Measurements from ENCODE around the gene PARD3B. TPM values are rescaled to one million over a fixed set of nuclear protein-coding genes. Genes with fewer than 3 reads are reported as not detected.

The PARD3B gene
- total RNA-seq, 1 experiment from 2014 or later: 6.4 TPM

DNA sequence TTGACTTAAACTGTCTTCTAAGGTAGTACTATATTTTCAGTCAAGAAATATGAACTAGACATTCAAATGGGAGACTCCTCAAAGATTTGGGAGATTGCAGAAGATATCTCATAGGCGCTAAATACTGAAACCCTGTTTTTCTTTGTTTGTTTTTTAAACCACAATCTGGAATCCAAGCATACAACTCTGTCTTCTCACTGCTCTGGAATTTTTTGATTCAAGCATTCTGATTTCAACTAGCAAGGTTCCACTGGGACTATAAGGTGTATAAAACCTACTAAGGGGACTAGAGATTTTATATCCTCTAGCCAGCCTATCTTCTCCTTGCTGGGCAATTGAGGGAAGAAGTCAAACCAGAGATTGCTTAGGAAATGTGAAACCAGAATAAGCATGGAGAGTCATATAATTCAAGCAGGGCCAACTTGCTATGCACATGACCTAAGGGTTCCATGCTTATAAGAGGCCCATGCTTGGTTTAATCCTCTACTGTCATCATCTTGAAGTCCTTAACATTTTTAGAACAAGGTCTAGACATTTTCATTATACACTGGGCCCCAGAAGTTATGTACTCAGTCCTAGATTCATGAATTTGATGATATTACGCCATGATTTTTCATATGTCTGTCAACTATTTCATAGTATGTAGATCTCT, 405.5 kb downstream of the PARD3B start:
- no CpG with 5 or more reads among the region's 2 CpGs for WGBS (ENCODE audit: extremely low coverage, insufficient read length, low lambda C conversion rate)
- H2BK12ac ChIP-seq (ENCODE audit: insufficient read length, low read depth, low read length): no peak overlapping the region
- H4K91ac ChIP-seq (ENCODE audit: insufficient read length, low read depth, low read length): no peak overlapping the region
- H3K79me2 ChIP-seq (ENCODE audit: insufficient read depth, low read length): no peaks in the 10 kb centered on the region
- no peak overlapping the region for H4K5ac ChIP-seq (ENCODE audit: insufficient read length, low read depth, low read length)
- H3K56ac ChIP-seq (ENCODE audit: insufficient read length, low read depth, low read length): no peak overlapping the region
- Mint-ChIP-seq H3K4me1 (no peaks in the 10 kb centered on the region), H3K9me3 (peaks cover 0 to 2% of the 10 kb centered on the region in 2 experiments; a peak in 2 of 5 replicates), H3K27me3 (ENCODE audit: low read depth) (no peaks in the 10 kb centered on the region), H3K27ac (no peak overlapping the region), H3K36me3 (ENCODE audit: insufficient read depth in 1 of 3, low read depth in 3 of 3) (peaks cover 0 to 2% (median 0%) of the 10 kb centered on the region in 3 experiments; a peak in 2 of 7 replicates), H3K4me3 (no peak overlapping the region)
- H3K23me2 ChIP-seq (ENCODE audit: insufficient read length, low read depth, low read length, poor library complexity, severe bottlenecking): no peaks in the 10 kb centered on the region
- TF ChIP-seq, protein P1, sequence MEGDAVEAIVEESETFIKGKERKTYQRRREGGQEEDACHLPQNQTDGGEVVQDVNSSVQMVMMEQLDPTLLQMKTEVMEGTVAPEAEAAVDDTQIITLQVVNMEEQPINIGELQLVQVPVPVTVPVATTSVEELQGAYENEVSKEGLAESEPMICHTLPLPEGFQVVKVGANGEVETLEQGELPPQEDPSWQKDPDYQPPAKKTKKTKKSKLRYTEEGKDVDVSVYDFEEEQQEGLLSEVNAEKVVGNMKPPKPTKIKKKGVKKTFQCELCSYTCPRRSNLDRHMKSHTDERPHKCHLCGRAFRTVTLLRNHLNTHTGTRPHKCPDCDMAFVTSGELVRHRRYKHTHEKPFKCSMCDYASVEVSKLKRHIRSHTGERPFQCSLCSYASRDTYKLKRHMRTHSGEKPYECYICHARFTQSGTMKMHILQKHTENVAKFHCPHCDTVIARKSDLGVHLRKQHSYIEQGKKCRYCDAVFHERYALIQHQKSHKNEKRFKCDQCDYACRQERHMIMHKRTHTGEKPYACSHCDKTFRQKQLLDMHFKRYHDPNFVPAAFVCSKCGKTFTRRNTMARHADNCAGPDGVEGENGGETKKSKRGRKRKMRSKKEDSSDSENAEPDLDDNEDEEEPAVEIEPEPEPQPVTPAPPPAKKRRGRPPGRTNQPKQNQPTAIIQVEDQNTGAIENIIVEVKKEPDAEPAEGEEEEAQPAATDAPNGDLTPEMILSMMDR (conservative IDR thresholded peaks at IDR 0.05): no peak
- H3K23ac ChIP-seq (ENCODE audit: insufficient read length, low read depth, low read length): no peak overlapping the region
- H2BK5ac ChIP-seq (ENCODE audit: insufficient read length, low read length): no peak overlapping the region
- no peaks in the 10 kb centered on the region for H3K79me1 ChIP-seq (ENCODE audit: insufficient read depth, low read depth, low read length, poor library complexity, severe bottlenecking)
- no peaks in the 10 kb centered on the region for H3K9me3 ChIP-seq (ENCODE audit: control insufficient read depth, low read depth, low read length)
- H2BK20ac ChIP-seq (ENCODE audit: low read depth, low read length, poor library complexity, severe bottlenecking): no peak overlapping the region
- H2AK5ac ChIP-seq (ENCODE audit: insufficient read length, low read length): no peak overlapping the region
- no peak overlapping the region for H2BK120ac ChIP-seq (ENCODE audit: low read depth, low read length, poor library complexity, severe bottlenecking)
- H2AFZ ChIP-seq (ENCODE audit: low read length): no peak overlapping the region
- H4K20me1 ChIP-seq (ENCODE audit: control insufficient read depth, insufficient read depth, insufficient read length): no peaks in the 10 kb centered on the region
- no peak for DNase-seq
- H3K4me2 ChIP-seq (ENCODE audit: insufficient read depth, insufficient read length, low read length): no peak overlapping the region
- no peak overlapping the region for H2BK15ac ChIP-seq (ENCODE audit: low read depth, low read length)
- H3K27ac ChIP-seq (ENCODE audit: insufficient read length, low read depth, low read length): no peak overlapping the region
- no peak overlapping the region for H3K14ac ChIP-seq (ENCODE audit: insufficient read depth, low read length)
- no peak overlapping the region for H3T11ph ChIP-seq (ENCODE audit: low read length)
- H3K18ac ChIP-seq (ENCODE audit: insufficient read length, low read depth, low read length): no peak overlapping the region
- no peak overlapping the region for H3K9ac ChIP-seq (ENCODE audit: extremely low read depth, insufficient read length, low read length)
- H3K4me1 ChIP-seq (ENCODE audit: insufficient read depth, low read length): no peaks in the 10 kb centered on the region
- H3K4ac ChIP-seq (ENCODE audit: low read depth, low read length): no peak overlapping the region
- H4K8ac ChIP-seq (replicated peaks; ENCODE audit: insufficient read length, low read depth, low read length): no peak overlapping the region
- H3K27me3 ChIP-seq (ENCODE audit: insufficient read depth, low read length): no peaks in the 10 kb centered on the region

Data from H9 (cell line).